Spleen (tissue), 7 donors: ENCODE measurements around the gene NUP153.

Experiments used
- CTCF ChIP-seq, 11 experiments: fragments of 200-600 bp in 7 of 11; fragments of 450-650 bp in 4 of 11; sonication (generic) in 4 of 11; IDR thresholded peaks in 8 of 11; conservative IDR thresholded peaks in 3 of 11; 1 replicate in 7 of 11; 2 replicates in 4 of 11; pipeline versions ENCODE4 v1.4.0 to v1.8.0; 2016 to 2021; ENCODE audit warnings: antibody characterized with exemption in 11 of 11, inconsistent platforms in 4 of 11, mild to moderate bottlenecking in 1 of 11
- POLR2A ChIP-seq, 3 donors: fragments of 450-650 bp; IDR thresholded peaks; one replicate each; pipeline ENCODE4 v1.5.1; 2017; ENCODE audit warnings: antibody characterized with exemption in 3 of 3, mild to moderate bottlenecking in 1 of 3
- donor health status: DM: no; HTN: no; CAD: no; lungs with moderate emphysema.
- donor health status: DM: no; HTN: no; CAD: no.
- donor health status: DM: no; HTN: no; CAD: no.

- peak in 3 of 11 experiments; percentile 18 to 29 (median 28) for TF ChIP-seq CTCF (IDR thresholded peaks at IDR 0.05 in 8 of 11, conservative IDR thresholded peaks at IDR 0.05 in 3 of 11)
- TF ChIP-seq POLR2A (IDR thresholded peaks at IDR 0.05) = peak; percentile 74 to 98 (median 91)
These were observed at the start of gene NUP153 for GRCh38 chr6:17706580-17707370.
